OCI-LY1 (cell line): ENCODE measurements around the gene IQCF6.
"Not testable (repeated sequence)": the region's sequence is repeated elsewhere in the genome, so short reads cannot be mapped to it uniquely, and the experiment has no call there.

ENCODE experiments used
- CTCF ChIP-seq: fragments of 200-600 bp; sonication (generic), shearing (Covaris generic); IDR thresholded peaks from 2 replicates; pipeline ENCODE4 v1.5.1; 2017; ENCODE audit warnings: mild to moderate bottlenecking, antibody characterized with exemption, low read length, moderate library complexity, mixed read lengths
- EZH2 ChIP-seq: fragments of 200-600 bp; sonication (generic), shearing (Covaris generic); IDR thresholded peaks from 2 replicates; pipeline ENCODE4 v1.8.0; 2017; ENCODE audit warnings: borderline replicate concordance, mixed run types, mild to moderate bottlenecking, antibody characterized with exemption, low read length, moderate library complexity, mixed read lengths

- not testable (repeated sequence) for TF ChIP-seq CTCF, EZH2
These were observed 25.0 kb downstream of the IQCF6 start for GRCh38 chr3:51753763-51754750.
